Endothelial cell (in vitro differentiated cells): ENCODE results near the gene GPR3. TPM values are rescaled to one million over a fixed set of nuclear protein-coding genes. Genes with fewer than 3 reads are reported as not detected.
"Not testable (repeated sequence)": the region's sequence is repeated elsewhere in the genome, so short reads cannot be mapped to it uniquely, and the experiment has no call there.

Experiments used
- DNase-seq: peaks from one replicate; pipeline ENCODE4 v3.0.0; 2021; ENCODE audit warnings: low spot score
- H3K27ac Mint-ChIP-seq: one replicate; pipeline ENCODE4 v1.8.0; 2021; ENCODE audit warnings: mixed read lengths, inconsistent platforms; ENCODE audit not compliant: unreplicated experiment
- H3K27me3 Mint-ChIP-seq: one replicate; pipeline ENCODE4 v1.8.0; 2021; ENCODE audit warnings: mild to moderate bottlenecking, moderate library complexity, mixed read lengths, inconsistent platforms; ENCODE audit not compliant: unreplicated experiment
- H3K36me3 Mint-ChIP-seq: one replicate; pipeline ENCODE4 v1.8.0; 2021; ENCODE audit warnings: mild to moderate bottlenecking, low read depth, mixed read lengths, inconsistent platforms; ENCODE audit not compliant: unreplicated experiment
- H3K4me1 Mint-ChIP-seq: one replicate; pipeline ENCODE4 v1.8.0; 2021; ENCODE audit warnings: mild to moderate bottlenecking, mixed read lengths, inconsistent platforms; ENCODE audit not compliant: unreplicated experiment
- H3K4me3 Mint-ChIP-seq: one replicate; pipeline ENCODE4 v1.8.0; 2021; ENCODE audit warnings: mild to moderate bottlenecking, mixed read lengths, inconsistent platforms; ENCODE audit not compliant: unreplicated experiment
- H3K9me3 Mint-ChIP-seq: one replicate; pipeline ENCODE4 v1.8.0; 2021; ENCODE audit warnings: mixed read lengths, inconsistent platforms; ENCODE audit not compliant: unreplicated experiment
- total RNA-seq: library from RNA; stranded (reverse); fragmentation: NEBNext Ultra II Directional; extraction: Animal tissue kit (Norgen Biotek cat#: 25700); gene quantifications from one replicate; pipeline ENCODE4 v1.2.1, GENCODE V29; 2021; ENCODE audit not compliant: unreplicated experiment
- TF ChIP-seq, protein P1 (sequence below): fragments of 200-600 bp; sonication (generic); IDR thresholded peaks from one replicate; pipeline ENCODE4 v1.5.0; 2021; ENCODE audit warnings: antibody characterized with exemption; ENCODE audit not compliant: unreplicated experiment

GPR3 gene
- total RNA-seq, 1 donor from 2014 or later: 2.4 TPM

DNA sequence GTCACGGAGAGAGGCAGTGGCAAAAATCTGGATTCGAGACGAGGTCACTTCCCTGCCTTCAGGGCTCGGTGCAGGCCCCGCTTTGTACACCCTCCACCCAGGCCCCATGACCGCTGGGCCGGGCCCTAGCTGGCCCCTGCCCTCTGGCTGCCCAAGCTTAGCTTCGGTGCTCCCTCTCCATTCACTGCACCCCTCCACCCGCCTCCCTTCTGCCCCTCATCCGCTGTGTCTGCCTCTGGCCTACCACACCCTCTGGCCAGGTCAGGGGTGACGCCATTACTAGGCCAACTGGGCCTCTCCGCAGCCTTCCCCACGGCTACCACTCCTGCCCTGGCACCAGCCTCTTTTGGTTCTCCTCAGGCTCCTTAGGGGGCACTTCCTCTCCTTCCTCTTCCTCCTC lies 8.8 kb upstream of the GPR3 start:
- peaks cover 4% of the 10 kb centered on the region for H3K36me3 Mint-ChIP-seq
- DNase-seq: no peak
- H3K4me1 Mint-ChIP-seq: peaks cover 8% of the 10 kb centered on the region
- no peaks in the 10 kb centered on the region for H3K9me3 Mint-ChIP-seq
- TF ChIP-seq, protein P1, sequence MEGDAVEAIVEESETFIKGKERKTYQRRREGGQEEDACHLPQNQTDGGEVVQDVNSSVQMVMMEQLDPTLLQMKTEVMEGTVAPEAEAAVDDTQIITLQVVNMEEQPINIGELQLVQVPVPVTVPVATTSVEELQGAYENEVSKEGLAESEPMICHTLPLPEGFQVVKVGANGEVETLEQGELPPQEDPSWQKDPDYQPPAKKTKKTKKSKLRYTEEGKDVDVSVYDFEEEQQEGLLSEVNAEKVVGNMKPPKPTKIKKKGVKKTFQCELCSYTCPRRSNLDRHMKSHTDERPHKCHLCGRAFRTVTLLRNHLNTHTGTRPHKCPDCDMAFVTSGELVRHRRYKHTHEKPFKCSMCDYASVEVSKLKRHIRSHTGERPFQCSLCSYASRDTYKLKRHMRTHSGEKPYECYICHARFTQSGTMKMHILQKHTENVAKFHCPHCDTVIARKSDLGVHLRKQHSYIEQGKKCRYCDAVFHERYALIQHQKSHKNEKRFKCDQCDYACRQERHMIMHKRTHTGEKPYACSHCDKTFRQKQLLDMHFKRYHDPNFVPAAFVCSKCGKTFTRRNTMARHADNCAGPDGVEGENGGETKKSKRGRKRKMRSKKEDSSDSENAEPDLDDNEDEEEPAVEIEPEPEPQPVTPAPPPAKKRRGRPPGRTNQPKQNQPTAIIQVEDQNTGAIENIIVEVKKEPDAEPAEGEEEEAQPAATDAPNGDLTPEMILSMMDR: no peak
- H3K27me3 Mint-ChIP-seq: peaks cover 3% of the 10 kb centered on the region
- no peak overlapping the region for H3K27ac Mint-ChIP-seq
- no peak overlapping the region for H3K4me3 Mint-ChIP-seq

DNA sequence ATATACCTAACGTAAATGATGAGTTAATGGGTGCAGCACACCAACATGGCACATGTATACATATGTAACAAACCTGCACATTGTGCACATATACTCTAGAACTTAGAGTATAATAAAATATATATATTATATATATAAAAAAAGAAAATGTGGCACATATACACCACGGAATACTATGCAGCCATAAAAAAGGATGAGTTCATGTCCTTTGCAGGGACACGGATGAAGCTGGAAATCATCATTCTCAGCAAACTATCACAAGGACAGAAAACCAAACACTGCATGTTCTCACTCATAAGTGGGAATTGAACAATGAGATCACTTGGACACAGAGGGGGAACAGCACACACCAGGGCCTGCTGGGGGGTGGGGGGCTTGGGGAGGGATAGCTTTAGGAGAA lies 7.6 kb upstream of the GPR3 start:
- peaks cover 12% of the 10 kb centered on the region for H3K4me1 Mint-ChIP-seq

DNA sequence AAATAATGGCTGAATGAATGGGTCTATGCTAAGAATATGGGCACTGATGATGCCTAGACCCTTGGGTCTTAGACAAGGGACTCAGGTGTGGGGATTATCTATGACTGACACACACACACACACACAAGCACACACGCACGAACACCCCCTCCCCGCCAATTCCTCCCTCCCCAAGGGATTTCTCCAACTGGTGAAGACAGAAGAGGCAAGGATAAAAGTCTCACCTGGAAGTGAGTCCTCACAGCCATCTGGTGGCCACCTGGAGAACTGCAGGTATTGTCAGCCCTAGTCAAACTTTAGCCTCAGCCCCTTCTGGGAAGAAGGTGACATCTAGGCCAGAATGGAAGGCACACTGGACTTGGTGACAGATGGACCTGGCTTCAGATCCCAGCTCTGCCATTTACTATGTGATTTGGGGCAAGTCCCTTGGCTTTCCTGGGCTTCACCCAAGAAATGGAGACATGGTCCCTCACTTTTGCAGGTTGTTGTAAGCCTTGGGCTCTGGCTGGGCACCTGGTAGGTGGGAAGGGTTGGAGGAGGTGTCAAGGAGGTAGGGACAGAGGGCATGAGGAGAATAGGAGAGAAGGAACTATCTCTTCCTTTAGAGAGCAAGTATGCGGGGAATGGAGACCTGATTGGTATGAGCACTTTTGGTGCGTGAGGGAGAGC lies 4.0 kb upstream of the GPR3 start:
- H3K27ac Mint-ChIP-seq: peak overlapping the region; percentile 91
- H3K9me3 Mint-ChIP-seq: no peaks in the 10 kb centered on the region
- no peaks in the 10 kb centered on the region for H3K36me3 Mint-ChIP-seq
- peak; percentile 63 for DNase-seq
- peak overlapping the region; percentile 60 for H3K4me3 Mint-ChIP-seq
- H3K4me1 Mint-ChIP-seq: peaks cover 23% of the 10 kb centered on the region
- TF ChIP-seq, protein P1: peak; percentile 96
- H3K27me3 Mint-ChIP-seq: peaks cover 10% of the 10 kb centered on the region

More for the DNA sequence above, 7.6 kb upstream of the GPR3 start:
- H3K4me3 Mint-ChIP-seq, H3K27me3 Mint-ChIP-seq, H3K36me3 Mint-ChIP-seq, DNase-seq, H3K9me3 Mint-ChIP-seq, H3K27ac Mint-ChIP-seq: not testable (repeated sequence)

DNA sequence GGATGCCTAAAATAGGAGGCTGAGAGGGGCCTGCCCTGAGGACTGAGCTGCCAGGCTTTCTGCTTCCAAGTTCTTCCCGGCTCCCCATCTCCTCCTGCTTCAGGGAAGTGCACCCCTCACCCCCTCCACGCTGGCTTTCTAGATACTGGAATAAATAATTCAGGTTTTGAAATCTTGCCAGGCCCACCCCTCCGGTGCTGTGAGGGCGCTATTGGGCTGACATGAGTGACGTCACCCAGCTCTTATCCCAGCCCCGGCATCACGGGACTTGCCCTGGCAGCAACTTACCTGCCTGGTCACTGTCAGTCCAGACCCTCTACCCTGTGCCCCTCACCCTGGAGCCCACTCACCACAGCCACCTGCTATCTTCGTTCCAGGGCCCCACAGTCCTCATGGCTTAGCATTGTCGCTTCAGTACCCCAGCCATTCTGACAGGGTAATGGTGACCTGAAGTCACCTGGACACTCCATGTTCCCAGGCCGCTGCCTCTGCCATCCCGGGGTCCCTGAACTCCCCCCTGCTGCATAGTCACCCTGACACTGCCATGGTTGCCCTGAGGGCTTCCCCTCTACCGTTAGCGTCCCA lies 819 bp upstream of the GPR3 start:
- peaks cover 15% of the 10 kb centered on the region for H3K27me3 Mint-ChIP-seq
- H3K27ac Mint-ChIP-seq: no peak overlapping the region
- peaks cover 4% of the 10 kb centered on the region for H3K36me3 Mint-ChIP-seq
- no peak for DNase-seq
- no peaks in the 10 kb centered on the region for H3K9me3 Mint-ChIP-seq
- TF ChIP-seq, protein P1: no peak
- peaks cover 27% of the 10 kb centered on the region for H3K4me1 Mint-ChIP-seq
- H3K4me3 Mint-ChIP-seq: peak overlapping the region; percentile 89

DNA sequence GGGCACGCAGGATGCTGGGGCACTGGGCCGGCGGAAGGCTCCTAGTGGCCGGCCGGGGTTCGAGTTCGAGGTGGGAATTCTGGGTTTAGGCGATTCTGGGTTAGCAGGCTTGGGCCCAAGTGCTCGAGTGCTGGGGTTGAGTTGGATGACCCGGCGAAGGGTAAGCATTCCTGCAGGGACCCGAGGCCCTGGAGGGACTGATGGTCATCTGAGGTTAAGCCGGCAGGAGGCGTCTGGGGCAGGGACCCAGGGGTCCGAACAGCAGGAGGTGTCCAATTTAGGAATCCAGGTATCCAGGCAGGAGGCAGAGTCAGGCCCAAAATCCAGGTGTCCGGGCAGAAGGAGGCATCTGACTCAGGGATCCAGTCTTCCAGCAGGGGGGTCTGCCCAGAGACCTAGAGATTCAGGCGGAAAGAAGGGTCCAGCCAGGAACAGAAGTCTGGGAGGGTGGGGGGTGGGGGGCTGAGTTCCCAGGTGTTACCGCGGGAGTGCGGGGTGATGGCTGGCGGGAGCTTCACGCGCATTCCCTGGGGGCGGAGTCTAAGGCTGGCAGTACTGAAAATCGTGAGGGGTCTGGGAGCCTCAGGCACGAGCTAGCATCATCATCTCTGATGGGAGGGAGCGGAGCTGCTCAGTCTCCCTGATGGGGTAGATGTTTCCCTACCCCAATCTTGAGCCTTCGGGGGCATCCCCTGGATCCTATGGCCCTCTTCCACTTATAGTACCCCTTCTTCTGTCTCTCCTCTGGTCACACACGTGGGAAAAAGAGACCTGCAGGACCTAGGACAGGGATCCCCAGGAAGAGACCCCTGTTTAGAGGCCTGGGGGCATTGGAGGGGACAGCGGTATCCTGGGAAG lies 585 bp downstream of the GPR3 start:
- H3K4me3 Mint-ChIP-seq: peak overlapping the region; percentile 92
- DNase-seq: no peak
- peaks cover 33% of the 10 kb centered on the region for H3K4me1 Mint-ChIP-seq
- H3K27me3 Mint-ChIP-seq: peaks cover 21% of the 10 kb centered on the region
- H3K27ac Mint-ChIP-seq: no peak overlapping the region
- no peaks in the 10 kb centered on the region for H3K9me3 Mint-ChIP-seq
- peaks cover 6% of the 10 kb centered on the region for H3K36me3 Mint-ChIP-seq
- TF ChIP-seq, protein P1: peak; percentile 19
